COR-L47 (cell line): ENCODE data around the gene AGO1.

Experiments used
- DNase-seq: peaks from one replicate; lab custom pipeline; 2025; lab: John Stamatoyannopoulos, UW

The AGO1 gene

DNA sequence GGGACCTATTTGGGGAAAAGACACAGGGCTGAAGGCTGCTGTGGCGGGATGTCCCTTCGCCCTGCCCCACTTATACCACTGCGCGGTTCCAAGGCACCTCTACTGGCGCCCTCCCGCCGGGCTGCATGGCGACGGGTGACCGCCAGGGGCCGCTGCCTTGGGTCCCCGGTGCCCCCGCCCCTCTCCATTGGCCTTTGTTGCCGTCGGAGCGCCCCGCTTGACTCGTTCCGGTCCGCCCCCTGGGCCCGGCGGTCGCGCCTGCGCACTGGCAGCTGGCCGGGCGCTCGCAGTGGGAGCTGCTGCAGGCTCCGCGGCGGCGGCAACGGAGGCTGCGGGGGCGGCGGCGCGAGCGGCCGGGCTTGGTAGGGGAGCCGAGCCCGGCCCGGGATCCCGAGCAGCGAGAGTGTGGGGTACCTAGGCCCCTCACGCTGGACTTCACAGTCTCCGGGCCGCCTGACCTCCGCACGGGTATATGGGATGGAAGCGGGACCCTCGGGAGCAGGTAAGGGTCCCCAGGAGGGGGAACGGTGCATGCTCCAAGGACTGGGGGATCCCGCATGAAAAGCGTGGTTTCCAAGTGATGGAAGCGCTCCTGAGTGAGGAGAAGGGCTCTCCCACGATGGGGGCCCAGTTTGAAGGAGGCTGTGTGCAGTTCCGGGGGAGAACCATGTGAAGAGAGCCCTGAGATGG lies at the start of gene AGO1:
Gene AGO1 (plus strand): TSS at position 265 of the 690 bp plus-strand sequence. CDS start 213 bp downstream, at position 478.
- DNase-seq = peak; percentile 92

DNA sequence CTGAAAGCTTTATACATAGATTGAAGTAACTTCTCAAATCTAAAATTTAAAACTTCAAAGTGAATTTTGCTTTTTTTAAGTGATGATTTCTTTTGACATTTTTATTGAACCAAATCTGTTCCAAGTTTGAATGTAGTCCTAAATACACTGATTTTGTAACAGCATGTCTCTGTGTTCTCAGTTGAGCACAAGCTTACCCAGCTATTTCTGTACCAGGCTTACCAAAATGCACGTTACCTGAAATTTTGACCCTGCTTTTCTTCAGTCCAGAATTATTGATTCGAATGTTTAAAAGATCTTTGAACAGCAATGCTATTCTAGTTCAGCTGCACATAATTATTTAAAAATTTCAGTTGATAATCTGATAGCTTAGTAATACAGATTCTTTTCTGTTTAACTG lies 49.6 kb upstream of the AGO1 start:
- no peak for DNase-seq

DNA sequence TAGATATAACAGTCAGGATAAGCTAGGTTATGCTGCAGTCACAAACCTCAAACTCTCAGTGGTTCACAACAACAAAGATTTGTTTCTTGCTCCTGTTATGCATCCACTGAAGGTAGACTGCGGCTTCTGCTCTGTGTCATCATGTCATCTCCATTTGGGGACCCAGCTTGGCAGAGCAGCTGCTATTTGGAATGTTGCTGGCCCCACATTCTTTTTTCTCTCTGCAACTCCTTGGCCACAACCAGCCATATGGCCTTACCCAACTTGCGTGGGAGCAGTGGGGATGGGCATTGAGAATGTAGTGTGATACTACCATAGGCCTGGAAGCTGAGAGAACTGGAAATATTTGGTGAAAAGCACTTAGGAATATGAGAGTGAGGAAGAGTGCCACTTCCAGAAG lies 48.8 kb upstream of the AGO1 start:
- no peak for DNase-seq

DNA sequence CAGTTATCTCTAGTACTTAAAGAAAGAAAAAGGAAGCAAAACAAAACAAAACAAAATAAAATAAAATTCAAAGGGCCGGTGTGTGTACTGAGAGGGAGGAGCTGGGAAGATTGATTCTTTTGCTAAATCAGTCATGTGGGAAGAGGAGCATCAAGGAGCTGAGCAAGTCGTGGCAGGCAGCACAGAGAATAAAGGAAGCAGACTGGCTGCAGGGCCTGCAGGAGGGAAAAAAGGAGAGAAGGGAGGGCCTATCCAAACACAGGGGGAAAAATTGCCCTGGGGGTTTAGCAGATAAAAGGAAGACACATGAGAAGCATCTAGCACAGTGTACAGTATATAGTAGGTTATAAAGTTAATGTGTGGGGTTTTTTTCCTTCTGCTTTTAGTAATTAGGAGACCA lies 47.6 kb upstream of the AGO1 start:
- peak; percentile 22 for DNase-seq

DNA sequence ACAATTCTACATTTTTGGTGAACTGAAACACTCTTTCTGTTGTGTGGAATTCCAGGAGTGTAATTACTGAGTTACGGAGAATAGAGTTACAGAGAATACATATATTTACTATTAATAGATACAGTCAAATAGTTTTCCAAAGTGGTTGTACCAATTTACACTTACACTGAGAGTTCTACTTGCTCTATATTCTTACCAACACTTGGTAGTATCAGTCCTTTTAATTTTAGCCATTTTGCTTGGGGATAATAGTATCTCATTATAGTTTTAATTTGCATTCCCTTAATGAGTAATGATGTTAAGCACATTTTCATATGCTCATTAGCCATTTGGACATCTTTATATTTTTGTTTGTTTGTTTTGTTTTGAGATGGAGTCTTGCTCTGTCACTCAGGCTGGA lies 46.3 kb upstream of the AGO1 start:
- DNase-seq = no peak

DNA sequence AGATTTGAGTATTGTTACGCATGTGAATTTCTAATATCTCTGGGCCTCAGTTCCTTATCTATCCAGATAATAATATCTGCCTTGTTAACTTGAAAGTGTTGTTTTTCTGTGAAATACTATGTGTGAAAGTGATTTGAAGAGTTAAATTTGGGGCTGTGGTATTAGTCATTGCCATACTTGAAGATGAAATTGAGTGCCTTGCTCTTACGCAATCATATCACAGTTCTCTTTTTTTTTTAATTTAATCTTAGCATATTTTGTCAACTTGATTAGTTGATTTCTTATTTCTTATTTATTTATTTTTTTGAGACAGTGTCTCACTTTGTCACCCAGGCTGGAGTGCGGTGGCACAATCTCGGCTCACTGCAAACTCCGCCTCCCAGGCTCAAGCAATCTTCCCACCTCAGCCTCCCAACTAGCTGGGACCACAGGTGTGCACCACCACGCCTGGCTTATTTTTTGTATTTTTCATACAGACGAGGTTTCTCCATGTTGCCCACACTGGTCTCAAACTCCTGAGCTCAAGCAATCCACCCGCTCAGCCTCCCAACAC lies 44.2 kb upstream of the AGO1 start:
- no peak for DNase-seq

DNA sequence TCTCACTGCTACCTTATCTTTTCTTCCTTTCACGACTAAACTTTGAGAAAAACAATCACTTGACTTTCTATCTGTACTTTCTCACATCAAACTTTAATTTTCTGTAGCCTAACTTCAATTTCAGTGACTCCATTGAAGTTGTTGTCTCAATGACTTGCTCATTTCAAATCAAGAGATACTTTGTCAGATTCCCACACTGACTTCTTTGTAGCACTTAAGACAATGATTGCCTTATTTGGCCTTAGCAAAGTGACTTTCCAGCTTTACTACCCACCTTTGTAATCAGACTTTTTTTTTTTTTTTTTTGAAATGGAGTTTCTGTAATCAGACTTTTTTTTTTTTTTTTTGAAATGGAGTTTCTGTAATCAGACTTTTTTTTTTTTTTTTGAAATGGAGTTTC lies 38.2 kb upstream of the AGO1 start:
- no peak for DNase-seq

DNA sequence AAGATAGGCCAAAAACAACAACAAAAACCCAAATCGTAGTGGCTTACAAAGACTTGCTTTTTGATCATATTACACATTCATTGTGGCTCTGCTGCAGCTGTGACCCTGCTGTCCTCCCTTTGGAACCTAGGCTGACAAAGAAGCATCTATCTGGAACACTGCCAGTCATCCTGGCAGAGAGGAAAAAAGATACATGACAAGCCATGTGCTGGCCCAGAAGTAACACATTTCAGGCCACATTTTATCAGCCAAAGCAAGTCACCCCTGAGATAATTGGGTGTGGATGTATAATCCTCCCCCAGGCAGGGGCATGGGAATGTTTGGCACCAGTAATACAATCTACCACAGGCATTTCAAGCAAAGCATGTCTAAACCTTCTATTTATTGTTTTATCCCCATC lies 37.2 kb upstream of the AGO1 start:
- DNase-seq = no peak

DNA sequence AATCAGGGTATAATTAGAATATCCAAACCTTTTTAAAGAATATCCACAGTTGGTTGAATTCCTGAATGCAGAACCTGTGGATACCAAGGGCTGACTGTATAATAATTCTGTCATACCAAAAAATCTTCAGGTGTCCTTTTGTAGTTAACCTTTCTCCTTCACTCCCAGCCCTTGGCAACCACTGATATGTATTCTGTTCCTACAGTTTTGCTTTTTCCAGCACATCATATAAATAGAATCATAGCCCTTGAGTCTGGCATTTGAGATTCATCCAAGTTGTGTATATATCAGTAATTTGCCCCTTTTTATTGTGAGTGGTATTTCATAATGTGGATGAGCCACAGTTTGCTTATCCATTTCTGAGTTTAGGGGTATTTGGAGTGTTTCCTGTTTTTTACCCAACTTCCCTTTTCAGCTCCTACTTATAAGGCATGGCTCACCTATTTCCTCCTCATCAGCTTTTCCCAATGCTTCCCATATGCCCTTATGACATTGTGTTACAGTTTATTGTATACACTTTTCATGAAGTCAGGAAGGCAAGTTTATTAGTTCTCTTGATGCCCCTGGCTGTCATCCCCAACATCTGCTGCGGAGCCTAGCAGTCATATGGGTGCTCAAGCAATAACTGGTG lies 35.0 kb upstream of the AGO1 start:
- no peak for DNase-seq

DNA sequence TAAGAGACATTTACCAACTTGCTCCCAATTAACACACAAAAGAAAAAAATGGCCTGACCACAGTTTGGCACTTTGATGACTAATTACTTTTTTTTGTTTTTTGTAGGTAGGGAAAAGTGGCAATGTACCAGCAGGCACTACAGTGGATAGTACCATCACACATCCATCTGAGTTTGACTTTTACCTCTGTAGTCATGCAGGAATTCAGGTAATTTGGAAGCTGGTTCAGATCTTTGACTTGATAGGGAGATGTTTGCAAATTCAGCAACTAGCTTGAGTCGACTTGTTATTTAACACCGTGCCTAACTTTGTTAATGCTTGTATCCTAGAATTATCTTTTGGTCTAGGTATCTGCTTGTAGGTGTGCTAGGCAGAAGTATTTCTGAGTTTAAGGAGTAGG lies 33.0 kb upstream of the AGO1 start:
- DNase-seq = no peak

DNA sequence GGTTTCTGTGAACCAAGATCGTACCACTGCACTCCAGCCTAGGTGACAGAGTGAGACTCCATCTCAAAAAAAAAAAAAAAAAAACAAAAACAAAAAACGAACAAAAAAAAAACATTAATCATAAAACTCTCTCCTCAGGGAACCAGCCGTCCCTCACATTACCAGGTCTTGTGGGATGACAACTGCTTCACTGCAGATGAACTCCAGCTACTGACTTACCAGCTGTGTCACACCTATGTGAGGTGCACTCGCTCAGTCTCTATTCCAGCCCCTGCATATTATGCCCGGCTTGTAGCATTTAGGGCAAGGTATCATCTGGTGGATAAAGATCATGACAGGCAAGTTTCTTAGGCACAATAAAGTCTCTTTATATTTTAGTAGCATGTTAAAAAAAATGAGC lies 32.3 kb upstream of the AGO1 start:
- DNase-seq = no peak

DNA sequence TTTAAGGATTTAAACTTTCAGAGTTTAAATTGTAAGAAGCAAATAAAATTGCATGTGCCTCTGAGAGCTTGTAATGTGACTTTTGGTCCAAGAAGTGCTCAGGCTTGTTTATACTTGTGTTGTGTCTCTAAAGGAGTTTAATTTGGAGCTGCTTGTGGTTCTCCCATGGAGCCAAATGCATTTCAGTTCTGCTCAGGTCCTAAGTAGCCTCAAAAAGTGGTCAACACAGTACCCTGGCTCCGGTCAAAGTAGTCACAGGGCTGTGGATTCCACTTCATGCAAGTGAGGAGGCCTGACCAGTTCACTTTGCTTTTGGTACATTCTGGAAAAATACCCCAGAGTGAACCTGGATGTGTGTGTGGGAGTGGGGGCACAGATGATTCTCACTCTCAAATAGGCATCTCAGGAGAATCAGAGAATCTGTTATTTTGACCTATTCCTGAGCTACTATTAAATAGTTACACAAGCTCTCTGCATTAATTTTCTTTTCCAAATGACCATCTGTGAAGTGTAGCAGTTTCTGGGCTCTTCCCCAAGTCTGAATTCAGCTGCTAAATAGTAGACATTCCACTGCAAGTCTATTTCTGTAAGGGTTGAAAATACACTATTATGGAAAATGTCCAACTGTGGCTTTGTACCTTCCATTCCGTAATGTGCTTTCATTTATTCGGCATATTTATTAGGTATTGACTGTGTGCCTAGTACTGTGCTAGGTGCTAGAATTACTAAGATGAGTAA lies 31.7 kb upstream of the AGO1 start:
- DNase-seq = no peak

DNA sequence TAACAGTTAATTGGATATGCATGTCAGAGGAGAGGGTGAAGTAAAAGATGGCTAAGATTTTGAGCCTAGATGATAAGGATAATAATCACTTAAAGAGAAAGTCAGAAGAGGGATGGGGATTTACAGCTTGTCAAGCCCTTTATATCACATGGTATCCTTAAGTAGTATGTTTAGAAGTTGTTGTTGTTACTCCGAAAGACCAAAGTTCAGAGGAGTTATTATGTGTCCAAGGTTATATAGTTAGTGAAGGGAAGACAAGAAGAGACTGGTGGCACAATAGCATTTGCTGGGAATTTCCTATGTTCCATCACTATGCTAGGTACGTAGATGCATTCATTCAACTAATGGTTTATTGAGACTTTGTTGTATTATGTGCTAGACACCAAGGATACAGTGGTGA lies 30.8 kb upstream of the AGO1 start:
- DNase-seq = no peak

DNA sequence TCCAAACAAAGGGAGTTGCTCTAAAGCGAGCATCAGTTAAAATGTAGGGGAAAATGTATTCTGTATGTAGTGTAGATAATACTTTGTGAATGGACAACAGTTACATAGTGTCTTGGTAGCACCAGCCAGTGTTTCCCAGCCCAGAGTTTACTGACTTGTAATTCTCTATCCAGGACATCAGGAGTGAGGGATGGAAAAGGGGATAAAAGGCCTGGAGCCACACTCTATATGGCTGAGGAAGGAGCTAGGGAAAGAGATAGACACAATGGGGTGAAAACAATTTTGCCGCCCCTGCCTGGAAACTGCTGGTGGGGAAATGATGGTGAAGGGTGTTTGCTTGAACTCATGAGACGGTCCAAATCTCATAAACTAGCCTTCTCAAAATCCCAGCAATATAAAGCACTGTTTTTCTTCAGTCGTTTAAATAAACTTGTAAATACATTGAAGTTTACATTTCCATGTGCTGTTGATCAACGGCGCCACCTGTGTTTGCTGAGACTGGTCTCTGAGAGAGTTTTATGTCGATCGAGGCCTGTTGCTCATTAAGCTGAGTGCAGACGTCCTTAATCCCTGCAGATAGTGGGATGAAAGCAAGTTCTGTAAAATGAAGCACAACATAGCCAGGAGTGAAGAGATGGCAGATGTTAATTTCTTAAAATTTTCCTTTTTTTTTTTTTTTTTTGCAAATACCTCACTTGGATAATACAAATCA lies 27.9 kb upstream of the AGO1 start:
- no peak for DNase-seq

DNA sequence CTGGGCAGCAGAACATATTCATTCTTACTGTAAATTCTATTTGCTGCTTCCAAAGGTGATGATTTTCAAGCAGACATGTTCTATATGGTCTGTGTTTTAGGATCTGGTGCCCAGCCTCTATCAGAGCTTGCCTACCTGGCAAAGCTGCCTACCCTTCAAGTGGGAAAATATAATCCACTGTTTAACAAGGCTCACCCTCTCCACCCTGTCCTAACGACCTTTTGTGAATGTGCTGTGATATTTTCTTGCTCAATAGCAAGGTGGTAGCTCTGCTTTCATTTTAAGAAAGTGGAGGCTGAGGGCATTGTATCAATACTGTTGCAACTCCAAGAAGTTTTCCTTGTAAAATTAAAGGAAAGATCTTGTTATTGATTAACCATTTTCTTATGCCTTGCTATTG lies 26.0 kb upstream of the AGO1 start:
- no peak for DNase-seq

DNA sequence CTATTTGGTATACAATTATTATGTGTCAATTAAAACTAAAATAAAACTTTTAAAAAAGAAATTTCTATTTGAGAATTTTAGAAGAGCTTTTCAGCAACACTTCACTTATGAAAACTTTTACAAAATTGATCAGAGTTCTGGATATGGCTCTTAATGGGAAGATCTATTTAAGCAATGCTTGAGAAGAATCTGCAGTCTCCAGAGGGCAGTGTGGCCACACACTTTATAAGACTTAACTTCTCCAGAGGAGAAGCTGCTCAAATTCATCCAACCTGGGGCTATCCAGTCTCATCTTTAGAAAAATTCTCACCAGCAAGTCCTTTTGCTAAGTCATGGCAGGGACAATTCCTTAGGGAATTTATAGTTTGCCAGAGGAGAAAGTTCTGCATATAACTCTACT lies 25.2 kb upstream of the AGO1 start:
- DNase-seq = no peak

DNA sequence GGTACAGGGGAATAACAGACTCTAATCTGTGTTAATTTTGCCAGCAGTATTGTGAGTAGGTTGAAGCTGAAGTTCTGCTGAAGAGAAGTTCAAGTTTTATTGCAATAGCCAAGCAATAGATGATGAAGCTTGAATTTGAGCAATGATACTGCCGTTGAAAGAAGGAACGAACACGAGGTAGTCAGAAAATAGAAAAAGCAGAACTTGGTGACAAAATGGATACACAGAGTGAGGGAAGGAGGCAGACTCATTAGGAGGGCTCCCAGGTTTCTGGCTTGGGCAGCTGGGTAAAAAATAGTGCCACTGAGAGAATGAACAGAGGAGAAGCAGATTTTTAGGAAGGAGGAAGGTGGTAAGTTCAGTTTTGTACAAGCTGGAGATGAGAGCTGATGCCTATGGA lies 22.3 kb upstream of the AGO1 start:
- DNase-seq = no peak

DNA sequence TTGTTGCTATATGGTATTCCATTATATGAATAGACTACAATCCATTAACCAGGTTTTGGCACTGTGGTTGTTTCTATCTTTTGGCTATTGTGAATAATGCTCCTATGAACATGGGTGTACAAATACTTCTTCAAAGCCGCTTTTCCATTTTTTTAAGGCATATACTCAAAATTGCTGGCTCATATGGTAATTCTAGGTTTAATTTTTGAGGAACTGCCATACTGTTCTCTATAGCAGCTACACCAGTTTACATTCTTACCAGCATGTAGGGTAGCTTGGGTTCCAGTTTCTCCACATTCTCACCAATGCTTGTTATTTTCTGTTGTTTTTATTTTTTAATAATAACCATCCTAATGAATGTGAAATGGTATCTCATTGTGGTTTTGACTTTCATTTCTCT lies 19.9 kb upstream of the AGO1 start:
- DNase-seq = no peak

DNA sequence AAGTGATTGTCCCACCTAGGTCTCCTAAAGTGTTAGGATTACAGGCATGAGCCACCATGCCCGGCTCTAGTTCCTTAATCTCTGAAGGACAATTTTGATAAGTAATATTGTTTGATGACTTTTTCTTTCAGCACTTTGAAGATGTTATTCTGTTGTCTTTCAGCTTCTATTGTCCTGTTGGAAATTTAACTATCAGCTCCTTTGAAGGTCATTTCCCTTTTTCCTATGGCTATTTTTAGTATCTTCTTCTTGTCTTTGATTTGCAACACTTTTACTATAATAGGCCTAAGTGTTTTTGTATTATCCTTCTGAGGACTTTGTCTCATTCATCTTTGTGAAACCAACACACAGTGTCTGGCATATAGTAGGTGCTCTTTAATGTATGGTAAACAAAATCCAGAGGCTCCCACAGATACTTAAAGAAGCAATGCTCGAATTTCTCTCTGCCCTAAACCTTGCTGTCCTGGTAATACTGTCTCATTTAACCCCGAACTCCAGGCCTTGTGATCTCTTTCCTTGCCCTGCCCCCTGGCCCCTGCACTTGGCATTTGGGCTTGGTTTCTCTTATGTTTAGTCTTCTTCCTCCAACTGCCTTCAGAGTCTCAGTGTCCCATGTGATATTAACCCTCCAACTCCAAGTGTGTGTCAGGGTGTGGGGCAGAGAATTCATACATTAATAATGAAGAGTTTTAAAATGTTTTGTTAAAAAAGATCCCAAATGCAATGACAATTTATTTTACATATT lies 19.0 kb upstream of the AGO1 start:
- no peak for DNase-seq

DNA sequence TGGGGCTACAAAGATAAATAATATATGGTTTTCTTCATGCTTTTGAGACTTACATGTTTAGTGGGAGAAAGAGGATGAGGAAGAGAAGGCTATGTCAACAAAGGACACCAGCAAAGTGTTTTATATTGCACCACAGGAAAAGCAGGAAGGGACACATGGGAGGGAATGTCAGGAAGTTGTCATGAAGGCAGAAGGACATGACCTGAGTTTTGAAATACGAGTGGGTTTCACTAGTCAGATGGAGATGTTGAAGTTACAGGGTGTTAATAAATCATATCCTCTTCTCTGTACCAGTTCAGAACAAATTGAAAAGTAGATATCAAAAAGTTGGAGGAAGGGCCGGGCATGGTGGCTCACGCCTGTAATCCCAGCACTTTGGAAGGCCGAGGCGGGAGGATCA lies 18.2 kb upstream of the AGO1 start:
- DNase-seq = no peak

DNA sequence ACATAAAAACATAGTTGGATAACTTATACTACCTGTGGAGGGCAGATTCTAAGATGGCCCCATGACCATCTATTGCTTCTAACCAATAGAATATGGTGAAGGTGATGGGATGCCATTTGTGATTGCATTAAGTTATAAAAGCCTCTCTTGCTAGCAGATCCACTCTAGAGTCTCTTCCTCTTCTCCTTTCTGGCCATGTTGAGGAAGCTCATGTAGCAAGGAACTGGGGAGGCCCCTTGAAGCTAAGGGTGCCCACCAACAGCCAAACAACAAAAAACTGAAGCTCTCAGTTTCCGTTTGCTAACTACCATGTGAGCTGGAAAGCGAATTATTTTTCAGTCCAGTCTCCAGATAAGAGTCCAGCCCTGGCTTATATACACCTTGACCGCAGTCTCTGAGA lies 16.0 kb upstream of the AGO1 start:
- DNase-seq = no peak
